ENCODE measurements around the gene RERE.

DNA sequence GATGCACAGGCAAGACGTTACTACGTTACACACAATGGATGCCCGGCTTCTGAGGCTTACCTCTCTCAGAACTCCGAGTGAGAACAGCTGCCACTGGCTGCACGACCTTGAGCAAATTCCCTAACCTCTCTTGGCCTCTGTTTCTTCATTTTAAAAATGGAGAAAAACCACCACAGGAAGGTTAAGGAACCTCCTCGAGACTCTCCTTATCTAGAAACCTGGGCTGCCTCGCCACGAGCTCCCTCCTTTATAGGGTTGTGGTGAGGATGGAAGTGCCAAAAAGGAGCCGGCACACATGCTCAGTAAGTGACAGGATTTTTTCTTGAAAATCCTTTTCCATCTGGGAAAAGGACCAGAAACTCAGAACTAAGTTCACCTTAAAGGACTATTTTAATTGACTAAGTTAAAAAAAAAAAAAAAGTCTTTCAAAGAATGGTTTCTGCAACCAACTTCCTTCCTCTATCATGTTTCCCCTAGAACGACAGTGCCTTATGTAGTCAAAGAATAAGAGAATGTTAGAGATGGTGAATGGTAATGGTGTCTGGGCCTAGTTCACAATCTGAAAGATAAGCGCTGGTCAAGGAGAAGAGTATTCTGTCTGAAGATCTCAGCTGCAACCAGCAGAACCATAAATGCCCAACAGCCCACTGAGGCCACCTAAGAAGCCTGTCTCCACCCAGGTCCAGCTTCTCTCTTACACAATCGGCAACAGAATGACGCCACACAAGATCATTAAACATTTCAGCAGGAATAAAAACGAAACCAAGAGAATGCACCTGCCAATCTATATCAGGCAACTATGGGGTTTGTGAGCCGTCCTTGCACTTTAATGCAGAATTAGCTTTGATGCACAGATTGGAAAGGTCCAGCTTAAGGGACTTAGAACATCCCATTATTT, 434.6 kb downstream of the RERE start:
- TF ChIP-seq, protein P1, sequence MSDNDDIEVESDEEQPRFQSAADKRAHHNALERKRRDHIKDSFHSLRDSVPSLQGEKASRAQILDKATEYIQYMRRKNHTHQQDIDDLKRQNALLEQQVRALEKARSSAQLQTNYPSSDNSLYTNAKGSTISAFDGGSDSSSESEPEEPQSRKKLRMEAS (IDR thresholded peaks at IDR 0.05): no peak
- no peak for TF ChIP-seq TAF1 (IDR thresholded peaks at IDR 0.05; ENCODE audit: low read depth)

Measured in Ishikawa (cell line).